Measurements from ENCODE around the gene YJEFN3.

The YJEFN3 gene

DNA sequence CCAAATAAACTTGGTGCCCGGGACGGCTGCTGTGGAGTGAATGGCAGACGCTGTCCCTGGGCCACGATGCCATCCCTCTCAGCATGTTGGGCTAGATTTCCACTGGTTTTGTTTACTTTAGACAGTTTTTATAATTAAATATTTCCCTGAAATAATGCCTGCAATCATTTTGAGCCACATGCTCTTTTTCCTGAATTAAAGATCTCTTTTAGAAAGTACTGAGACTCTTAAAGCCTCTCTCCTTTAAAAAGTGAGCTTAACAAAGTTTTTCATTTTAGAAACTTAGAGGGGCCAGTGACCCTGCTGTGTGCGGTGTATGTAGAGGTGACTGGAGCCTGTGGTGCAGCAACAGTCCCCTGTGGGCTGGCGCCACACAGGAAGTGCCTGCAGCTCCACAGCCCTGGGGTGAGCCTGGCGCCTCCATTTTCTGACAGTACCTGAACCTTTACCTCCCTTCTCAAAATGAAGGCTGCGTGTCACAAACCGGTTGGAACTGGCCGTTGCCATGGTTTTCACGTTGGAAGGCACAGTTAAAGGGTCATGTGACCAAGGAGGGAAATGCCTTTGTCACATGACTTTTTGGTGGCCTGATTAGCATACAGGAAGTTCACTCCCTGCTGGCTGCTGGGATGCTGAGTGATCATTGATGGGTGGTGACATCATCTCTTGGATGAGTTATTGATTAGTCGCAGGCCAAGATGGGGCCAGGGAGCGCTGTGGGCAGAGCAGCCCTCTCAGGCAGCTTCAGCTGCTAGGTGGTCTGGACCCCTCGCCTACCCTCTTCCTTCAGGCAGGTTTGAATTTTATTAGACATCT is 39.6 kb upstream of the YJEFN3 start:
- Histone ChIP-seq H3K4me3 (ENCODE audit: insufficient read depth, low read depth, low read length) (no peak overlapping the region), H3K9me3 (ENCODE audit: control insufficient read depth, low read length) (no peaks in the 10 kb centered on the region), H3K4me1 (ENCODE audit: control insufficient read depth, insufficient read depth, low read length) (peaks cover 23% of the 10 kb centered on the region), H3K27ac (ENCODE audit: insufficient read depth, low read depth, low read length, poor library complexity, severe bottlenecking) (peak overlapping the region; percentile 88), H3K27me3 (ENCODE audit: control insufficient read depth, insufficient read depth, low read length, poor library complexity, severe bottlenecking) (no peaks in the 10 kb centered on the region), H3K36me3 (ENCODE audit: control insufficient read depth, insufficient read depth, low read length) (peaks cover 8% of the 10 kb centered on the region)
- 52 to 58% methylated on average over 14 of the region's 14 CpGs for WGBS, 2 experiments

DNA sequence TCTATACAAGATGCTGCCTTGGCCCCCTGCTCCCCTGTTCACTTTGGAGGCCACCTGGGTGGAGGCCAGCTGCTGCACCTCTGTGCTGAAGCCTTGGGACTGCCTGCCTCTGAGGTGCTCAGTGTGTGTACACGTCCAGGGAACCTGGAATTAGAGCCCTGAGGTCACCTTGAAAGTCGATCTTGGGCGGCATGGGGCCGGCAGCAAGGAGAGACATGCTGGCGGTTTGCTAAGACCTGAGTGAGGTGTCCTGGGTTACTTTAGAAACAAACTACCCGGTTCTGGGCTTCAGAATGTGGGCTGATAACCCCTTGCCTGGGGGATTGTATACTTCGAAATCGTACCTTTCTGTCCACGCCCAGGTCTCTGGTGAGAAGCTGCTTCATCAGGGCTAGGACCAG is 38.9 kb upstream of the YJEFN3 start:
- WGBS, 2 experiments: 91% methylated on average over 9 of the region's 9 CpGs

DNA sequence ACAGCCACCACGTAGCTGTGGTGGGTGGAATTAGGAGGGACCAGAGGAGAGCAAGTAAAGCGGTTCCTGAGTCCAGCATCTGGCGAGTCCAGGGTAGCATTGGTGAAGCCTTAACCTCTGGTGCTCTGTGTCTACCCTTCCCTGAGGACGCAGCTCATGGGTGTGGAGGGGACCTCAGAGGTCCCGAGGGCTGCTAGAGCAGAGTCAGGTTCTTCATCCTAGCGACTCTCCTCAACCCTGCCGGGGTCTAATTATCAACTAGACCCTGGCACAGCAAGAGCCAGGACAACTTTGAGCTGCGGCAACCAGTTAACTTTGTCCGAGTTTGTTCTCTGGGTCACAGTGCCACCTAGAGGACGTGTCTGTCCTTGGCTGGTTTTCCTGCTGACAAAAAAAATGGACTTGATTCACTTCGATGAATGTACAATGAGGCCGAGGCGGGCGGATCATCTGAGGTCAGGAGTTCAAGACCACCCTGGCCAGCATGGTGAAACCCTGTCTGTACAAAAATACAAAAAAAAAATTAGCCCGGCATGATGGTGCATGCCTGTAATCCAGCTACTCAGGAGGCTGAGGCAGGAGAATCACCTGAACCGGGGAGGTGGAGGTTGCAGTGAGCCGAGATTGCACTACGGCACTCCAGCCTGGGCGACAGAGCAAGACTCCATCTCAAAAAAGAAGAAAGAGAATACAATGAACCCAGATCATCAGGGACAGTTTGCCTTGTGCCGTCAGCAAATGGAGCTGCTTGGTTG is 38.3 kb upstream of the YJEFN3 start:
- H3K27ac ChIP-seq (ENCODE audit: insufficient read depth, low read depth, low read length, poor library complexity, severe bottlenecking): peak overlapping the region; percentile 77
- H3K36me3 ChIP-seq (ENCODE audit: control insufficient read depth, insufficient read depth, low read length): peaks cover 14% of the 10 kb centered on the region
- H3K9me3 ChIP-seq (ENCODE audit: control insufficient read depth, low read length): no peaks in the 10 kb centered on the region
- no peaks in the 10 kb centered on the region for H3K27me3 ChIP-seq (ENCODE audit: control insufficient read depth, insufficient read depth, low read length, poor library complexity, severe bottlenecking)
- H3K4me3 ChIP-seq (ENCODE audit: insufficient read depth, low read depth, low read length): no peak overlapping the region
- WGBS, 2 experiments: 55 to 58% methylated on average over 20 of the region's 20 CpGs
- peaks cover 23% of the 10 kb centered on the region for H3K4me1 ChIP-seq (ENCODE audit: control insufficient read depth, insufficient read depth, low read length)

More for the DNA sequence above, 38.9 kb upstream of the YJEFN3 start:
- Histone ChIP-seq H3K36me3 (ENCODE audit: control insufficient read depth, insufficient read depth, low read length) (peaks cover 14% of the 10 kb centered on the region), H3K9me3 (ENCODE audit: control insufficient read depth, low read length) (no peaks in the 10 kb centered on the region), H3K4me1 (ENCODE audit: control insufficient read depth, insufficient read depth, low read length) (peaks cover 23% of the 10 kb centered on the region), H3K4me3 (ENCODE audit: insufficient read depth, low read depth, low read length) (no peak overlapping the region), H3K27ac (ENCODE audit: insufficient read depth, low read depth, low read length, poor library complexity, severe bottlenecking) (peak overlapping the region; percentile 77), H3K27me3 (ENCODE audit: control insufficient read depth, insufficient read depth, low read length, poor library complexity, severe bottlenecking) (no peaks in the 10 kb centered on the region)

DNA sequence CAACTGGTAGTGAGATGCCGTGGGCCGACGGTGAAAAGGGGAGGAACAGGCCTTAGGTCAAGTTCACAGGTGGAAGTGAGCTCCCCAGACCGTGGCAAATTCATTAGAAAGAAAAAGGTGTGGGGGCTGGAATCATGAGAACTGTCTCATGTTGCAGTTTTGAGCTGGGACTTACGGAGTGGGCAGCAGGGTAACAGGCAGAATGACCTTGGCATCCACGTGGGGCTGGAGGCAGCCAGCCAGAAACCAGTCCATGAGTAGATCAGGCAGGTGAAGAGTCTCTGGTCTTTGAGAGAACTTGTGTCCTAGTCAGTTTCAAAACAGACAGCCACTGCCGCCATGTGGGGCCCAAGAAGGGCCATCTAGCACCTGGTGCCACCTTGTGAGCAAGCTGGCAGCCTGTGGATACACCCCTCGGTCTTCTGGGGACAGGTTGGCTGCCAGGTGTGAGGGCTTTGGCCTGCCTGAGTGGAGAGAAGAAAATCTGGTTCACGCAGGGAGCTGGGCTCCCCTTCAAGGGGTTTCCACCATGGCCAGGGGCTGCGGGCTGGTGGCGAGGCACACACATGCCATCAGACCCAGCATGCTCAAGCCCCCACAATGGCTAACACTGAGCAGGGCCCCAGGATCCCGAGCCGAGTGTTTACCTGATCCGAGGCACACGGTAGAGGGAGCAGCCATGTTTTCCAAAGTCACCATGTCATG is 37.2 kb upstream of the YJEFN3 start:
- peaks cover 24% of the 10 kb centered on the region for H3K36me3 ChIP-seq (ENCODE audit: control insufficient read depth, insufficient read depth, low read length)
- no peak overlapping the region for H3K4me3 ChIP-seq (ENCODE audit: insufficient read depth, low read depth, low read length)
- H3K9me3 ChIP-seq (ENCODE audit: control insufficient read depth, low read length): no peaks in the 10 kb centered on the region
- H3K4me1 ChIP-seq (ENCODE audit: control insufficient read depth, insufficient read depth, low read length): peaks cover 23% of the 10 kb centered on the region
- WGBS, 2 experiments: 95 to 96% methylated on average over 15 of the region's 15 CpGs
- H3K27me3 ChIP-seq (ENCODE audit: control insufficient read depth, insufficient read depth, low read length, poor library complexity, severe bottlenecking): no peaks in the 10 kb centered on the region
- no peak overlapping the region for H3K27ac ChIP-seq (ENCODE audit: insufficient read depth, low read depth, low read length, poor library complexity, severe bottlenecking)

DNA sequence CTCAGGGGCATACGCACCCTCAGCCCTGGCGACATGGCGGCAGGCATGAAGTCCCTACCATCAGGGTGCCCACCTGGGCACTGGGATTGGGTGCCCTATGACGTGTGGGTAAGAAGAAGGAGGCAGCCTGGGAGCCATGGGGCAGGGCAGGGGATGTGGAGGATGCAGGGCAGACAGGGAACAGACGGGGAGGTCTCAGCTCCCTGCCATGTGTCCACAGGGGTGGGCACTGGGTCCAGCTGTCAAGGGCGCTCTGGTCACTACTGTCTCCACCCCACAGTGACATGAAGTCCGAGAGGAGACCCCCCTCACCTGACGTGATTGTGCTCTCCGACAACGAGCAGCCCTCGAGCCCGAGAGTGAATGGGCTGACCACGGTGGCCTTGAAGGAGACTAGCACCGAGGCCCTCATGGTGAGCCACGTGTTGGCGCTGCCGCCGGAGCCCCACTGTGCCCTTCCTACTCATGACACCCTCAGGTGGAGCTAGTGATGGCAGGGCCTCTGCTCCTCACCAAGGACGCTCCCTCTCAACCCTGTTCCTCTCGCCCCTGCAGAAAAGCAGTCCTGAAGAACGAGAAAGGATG is 36.6 kb upstream of the YJEFN3 start:
- H3K4me1 ChIP-seq (ENCODE audit: control insufficient read depth, insufficient read depth, low read length): peaks cover 23% of the 10 kb centered on the region
- peaks cover 26% of the 10 kb centered on the region for H3K36me3 ChIP-seq (ENCODE audit: control insufficient read depth, insufficient read depth, low read length)
- H3K27me3 ChIP-seq (ENCODE audit: control insufficient read depth, insufficient read depth, low read length, poor library complexity, severe bottlenecking): no peaks in the 10 kb centered on the region
- no peak overlapping the region for H3K4me3 ChIP-seq (ENCODE audit: insufficient read depth, low read depth, low read length)
- WGBS, 2 experiments: 96% methylated on average over 21 of the region's 21 CpGs
- H3K27ac ChIP-seq (ENCODE audit: insufficient read depth, low read depth, low read length, poor library complexity, severe bottlenecking): no peak overlapping the region
- no peaks in the 10 kb centered on the region for H3K9me3 ChIP-seq (ENCODE audit: control insufficient read depth, low read length)

DNA sequence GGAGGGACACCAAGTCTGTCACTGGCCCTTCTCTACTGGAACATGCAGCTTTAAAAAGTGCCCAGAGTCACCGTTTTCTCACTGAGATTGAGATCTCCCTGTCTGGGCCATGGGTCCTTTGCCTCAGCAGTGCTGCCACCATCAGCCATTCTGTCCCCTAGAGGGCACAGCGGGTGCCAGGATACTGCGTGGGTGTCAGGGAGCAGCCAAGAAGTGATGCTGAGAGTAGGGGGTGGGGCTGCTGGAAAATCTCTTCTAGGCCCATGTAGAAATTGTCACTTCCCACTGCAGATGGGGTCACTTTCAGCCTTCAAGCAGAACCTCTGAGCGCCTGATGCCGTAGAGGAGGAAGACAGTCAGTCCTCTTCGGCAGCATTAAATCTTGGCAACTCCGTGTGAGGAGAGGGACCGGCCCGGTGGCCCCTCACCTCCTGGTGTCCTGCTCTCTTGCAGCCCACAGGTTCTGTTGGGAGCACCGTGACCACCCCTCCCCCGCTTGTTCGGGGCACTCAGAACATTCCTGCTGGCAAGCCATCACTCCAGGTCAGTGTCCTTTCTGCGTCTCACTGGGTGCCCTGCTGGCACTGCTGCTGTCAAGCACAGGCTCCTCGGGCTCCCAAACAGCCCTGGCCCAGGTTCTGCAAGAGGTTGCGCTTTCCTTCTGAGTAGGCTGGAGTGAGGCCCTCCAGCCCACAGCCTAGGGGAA is 34.7 kb upstream of the YJEFN3 start:
- 93% methylated on average over 15 of the region's 15 CpGs for WGBS, 2 experiments
- no peak overlapping the region for H3K27ac ChIP-seq (ENCODE audit: insufficient read depth, low read depth, low read length, poor library complexity, severe bottlenecking)
- H3K9me3 ChIP-seq (ENCODE audit: control insufficient read depth, low read length): no peaks in the 10 kb centered on the region
- no peaks in the 10 kb centered on the region for H3K27me3 ChIP-seq (ENCODE audit: control insufficient read depth, insufficient read depth, low read length, poor library complexity, severe bottlenecking)
- peaks cover 28% of the 10 kb centered on the region for H3K36me3 ChIP-seq (ENCODE audit: control insufficient read depth, insufficient read depth, low read length)
- H3K4me1 ChIP-seq (ENCODE audit: control insufficient read depth, insufficient read depth, low read length): peaks cover 7% of the 10 kb centered on the region
- H3K4me3 ChIP-seq (ENCODE audit: insufficient read depth, low read depth, low read length): no peak overlapping the region

DNA sequence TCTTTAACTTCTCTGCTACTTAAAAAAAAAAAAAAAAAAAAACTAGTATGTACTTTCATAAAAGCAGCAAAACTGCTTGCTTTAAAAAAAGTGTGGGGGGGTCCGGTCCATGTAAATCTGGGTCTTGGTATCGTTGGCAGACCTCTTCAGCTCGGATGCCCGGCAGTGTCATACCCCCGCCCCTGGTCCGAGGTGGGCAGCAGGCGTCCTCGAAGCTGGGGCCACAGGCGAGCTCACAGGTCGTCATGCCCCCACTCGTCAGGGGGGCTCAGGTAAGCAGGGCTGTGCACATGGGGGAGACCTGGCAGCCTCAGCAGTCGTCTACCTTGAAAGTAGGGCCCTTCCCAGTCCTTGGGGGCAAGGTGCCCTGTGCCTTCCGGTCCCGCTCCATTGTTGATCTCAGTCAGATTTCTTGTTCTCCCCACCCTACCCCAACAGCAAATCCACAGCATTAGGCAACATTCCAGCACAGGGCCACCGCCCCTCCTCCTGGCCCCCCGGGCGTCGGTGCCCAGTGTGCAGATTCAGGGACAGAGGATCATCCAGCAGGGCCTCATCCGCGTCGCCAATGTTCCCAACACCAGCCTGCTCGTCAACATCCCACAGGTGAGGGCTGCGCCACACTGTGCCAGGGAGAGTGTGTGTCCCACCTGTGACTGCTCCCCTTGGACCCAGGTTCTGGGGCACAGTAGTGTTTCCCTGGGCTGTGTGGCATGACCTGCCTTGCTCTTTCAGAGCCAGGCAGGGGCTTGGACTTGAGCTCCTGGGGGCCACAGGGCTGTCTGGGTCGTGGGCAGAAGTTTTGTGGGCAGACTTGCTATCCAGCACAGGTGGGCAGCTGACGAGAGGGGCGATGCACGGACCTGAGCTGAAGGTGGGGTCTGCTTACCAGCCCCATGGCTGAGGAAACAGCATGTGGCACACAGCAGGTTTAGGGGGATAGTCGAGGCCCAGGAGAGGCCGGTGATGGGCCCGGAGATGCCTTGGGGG is 32.8 kb upstream of the YJEFN3 start:
- Histone ChIP-seq H3K27ac (ENCODE audit: insufficient read depth, low read depth, low read length, poor library complexity, severe bottlenecking) (no peak overlapping the region), H3K36me3 (ENCODE audit: control insufficient read depth, insufficient read depth, low read length) (peaks cover 44% of the 10 kb centered on the region), H3K9me3 (ENCODE audit: control insufficient read depth, low read length) (no peaks in the 10 kb centered on the region), H3K27me3 (ENCODE audit: control insufficient read depth, insufficient read depth, low read length, poor library complexity, severe bottlenecking) (no peaks in the 10 kb centered on the region), H3K4me3 (ENCODE audit: insufficient read depth, low read depth, low read length) (no peak overlapping the region), H3K4me1 (ENCODE audit: control insufficient read depth, insufficient read depth, low read length) (no peaks in the 10 kb centered on the region)
- 96% methylated on average over 30 of the region's 30 CpGs for WGBS, 2 experiments

DNA sequence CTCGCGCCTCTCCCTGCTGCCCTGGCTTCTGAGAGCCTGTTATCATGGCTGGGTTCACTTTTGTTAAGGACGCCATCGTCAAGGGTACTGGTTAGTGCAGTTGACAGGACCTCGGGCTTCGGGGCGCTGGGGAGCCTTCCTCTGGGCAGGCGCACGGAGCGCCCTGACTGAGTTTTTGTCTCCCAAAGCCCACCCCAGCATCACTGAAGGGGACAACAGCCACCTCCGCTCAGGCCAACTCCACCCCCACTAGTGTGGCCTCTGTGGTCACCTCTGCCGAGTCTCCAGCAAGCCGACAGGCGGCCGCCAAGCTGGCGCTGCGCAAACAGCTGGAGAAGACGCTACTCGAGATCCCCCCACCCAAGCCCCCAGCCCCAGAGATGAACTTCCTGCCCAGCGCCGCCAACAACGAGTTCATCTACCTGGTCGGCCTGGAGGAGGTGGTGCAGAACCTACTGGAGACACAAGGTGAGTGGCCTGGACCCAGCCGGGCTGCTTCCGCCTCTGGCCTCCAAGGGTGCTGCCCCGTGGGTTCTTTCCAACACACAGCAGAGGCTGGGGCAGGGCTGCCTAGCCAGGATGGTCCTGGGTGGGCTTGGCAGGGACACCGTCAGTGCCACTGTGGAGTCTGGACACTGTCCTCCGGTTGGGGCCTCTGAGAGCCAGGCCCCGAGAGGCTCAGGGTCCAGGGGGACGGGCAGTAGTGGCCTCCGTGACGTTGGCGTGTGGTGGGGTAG is 30.3 kb upstream of the YJEFN3 start:
- no peak overlapping the region for H3K4me3 ChIP-seq (ENCODE audit: insufficient read depth, low read depth, low read length)
- no peaks in the 10 kb centered on the region for H3K9me3 ChIP-seq (ENCODE audit: control insufficient read depth, low read length)
- peaks cover 48% of the 10 kb centered on the region for H3K36me3 ChIP-seq (ENCODE audit: control insufficient read depth, insufficient read depth, low read length)
- H3K4me1 ChIP-seq (ENCODE audit: control insufficient read depth, insufficient read depth, low read length): no peaks in the 10 kb centered on the region
- H3K27ac ChIP-seq (ENCODE audit: insufficient read depth, low read depth, low read length, poor library complexity, severe bottlenecking): no peak overlapping the region
- no peaks in the 10 kb centered on the region for H3K27me3 ChIP-seq (ENCODE audit: control insufficient read depth, insufficient read depth, low read length, poor library complexity, severe bottlenecking)
- WGBS, 2 experiments: 94 to 96% methylated on average over 33 of the region's 33 CpGs
